ENCODE data around the gene MYBPHL.

DNA sequence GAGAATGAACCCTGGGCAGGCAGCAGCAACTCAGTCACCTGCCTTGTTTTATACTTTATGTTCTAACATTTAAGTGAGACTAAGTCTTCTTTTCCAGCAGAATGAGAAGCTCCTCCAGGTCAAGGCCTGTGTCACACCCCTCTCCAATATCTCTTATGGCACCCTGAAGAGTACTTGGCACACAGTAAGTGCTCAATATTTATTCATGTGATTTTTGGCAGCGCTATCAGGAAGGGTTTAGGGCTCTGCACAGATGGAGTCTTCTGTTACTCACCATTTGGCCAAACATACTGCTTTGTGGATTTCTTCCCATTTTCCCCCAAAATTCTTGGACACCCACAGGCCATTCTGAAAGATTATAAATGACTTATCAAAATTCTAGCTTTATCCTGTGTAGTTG lies 43.8 kb upstream of the MYBPHL start:
- TF ChIP-seq, protein P1, sequence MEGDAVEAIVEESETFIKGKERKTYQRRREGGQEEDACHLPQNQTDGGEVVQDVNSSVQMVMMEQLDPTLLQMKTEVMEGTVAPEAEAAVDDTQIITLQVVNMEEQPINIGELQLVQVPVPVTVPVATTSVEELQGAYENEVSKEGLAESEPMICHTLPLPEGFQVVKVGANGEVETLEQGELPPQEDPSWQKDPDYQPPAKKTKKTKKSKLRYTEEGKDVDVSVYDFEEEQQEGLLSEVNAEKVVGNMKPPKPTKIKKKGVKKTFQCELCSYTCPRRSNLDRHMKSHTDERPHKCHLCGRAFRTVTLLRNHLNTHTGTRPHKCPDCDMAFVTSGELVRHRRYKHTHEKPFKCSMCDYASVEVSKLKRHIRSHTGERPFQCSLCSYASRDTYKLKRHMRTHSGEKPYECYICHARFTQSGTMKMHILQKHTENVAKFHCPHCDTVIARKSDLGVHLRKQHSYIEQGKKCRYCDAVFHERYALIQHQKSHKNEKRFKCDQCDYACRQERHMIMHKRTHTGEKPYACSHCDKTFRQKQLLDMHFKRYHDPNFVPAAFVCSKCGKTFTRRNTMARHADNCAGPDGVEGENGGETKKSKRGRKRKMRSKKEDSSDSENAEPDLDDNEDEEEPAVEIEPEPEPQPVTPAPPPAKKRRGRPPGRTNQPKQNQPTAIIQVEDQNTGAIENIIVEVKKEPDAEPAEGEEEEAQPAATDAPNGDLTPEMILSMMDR (IDR thresholded peaks at IDR 0.05 in 4 of 5, conservative IDR thresholded peaks at IDR 0.05 in 1 of 5), result no peak
- TF ChIP-seq POLR2A (IDR thresholded peaks at IDR 0.05), result no peak
